GM12801 (cell line): ENCODE data around the gene PGPEP1.

Source experiments
- TF ChIP-seq, protein P1 (sequence below): IDR thresholded peaks from one replicate; pipeline ENCODE4 v1.5.1; 2011; ENCODE audit warnings: control low read depth; ENCODE audit not compliant: insufficient read length; ENCODE audit errors: extremely low read depth

PGPEP1 gene

DNA sequence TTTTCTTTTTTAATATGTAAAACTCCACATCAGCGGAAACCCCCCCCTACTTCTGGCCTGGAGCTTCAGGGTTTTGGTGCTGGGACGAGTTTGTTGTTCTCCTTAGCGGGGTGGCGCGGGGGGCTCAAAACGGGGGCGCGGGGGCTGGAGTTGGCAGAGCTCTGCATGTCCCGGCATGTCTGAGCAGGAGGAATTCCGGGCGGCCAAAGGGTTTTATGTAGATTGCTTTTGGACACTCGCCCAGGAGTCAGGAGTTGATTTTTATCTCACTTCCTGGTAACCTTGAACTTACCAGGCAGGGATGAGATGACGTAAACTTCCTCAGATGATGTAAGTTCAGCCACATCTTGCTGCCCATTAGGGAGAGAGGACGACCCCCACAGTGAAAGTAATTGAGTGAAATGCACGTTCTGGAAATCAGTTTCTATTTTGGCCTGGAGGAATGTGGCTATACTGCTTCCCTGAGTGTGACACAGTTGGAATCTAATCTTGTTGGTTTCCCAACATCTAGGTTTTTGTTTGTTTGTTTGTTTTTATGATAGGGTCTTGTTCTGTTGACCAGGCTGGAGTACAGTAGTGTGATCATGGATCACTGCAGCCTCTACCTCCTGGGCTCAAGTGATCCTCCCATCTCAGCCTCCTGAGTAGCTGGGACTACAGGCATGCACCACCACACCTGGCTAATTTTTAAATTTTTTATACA is 24.6 kb downstream of the PGPEP1 start:
- TF ChIP-seq, protein P1, sequence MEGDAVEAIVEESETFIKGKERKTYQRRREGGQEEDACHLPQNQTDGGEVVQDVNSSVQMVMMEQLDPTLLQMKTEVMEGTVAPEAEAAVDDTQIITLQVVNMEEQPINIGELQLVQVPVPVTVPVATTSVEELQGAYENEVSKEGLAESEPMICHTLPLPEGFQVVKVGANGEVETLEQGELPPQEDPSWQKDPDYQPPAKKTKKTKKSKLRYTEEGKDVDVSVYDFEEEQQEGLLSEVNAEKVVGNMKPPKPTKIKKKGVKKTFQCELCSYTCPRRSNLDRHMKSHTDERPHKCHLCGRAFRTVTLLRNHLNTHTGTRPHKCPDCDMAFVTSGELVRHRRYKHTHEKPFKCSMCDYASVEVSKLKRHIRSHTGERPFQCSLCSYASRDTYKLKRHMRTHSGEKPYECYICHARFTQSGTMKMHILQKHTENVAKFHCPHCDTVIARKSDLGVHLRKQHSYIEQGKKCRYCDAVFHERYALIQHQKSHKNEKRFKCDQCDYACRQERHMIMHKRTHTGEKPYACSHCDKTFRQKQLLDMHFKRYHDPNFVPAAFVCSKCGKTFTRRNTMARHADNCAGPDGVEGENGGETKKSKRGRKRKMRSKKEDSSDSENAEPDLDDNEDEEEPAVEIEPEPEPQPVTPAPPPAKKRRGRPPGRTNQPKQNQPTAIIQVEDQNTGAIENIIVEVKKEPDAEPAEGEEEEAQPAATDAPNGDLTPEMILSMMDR = no peak

DNA sequence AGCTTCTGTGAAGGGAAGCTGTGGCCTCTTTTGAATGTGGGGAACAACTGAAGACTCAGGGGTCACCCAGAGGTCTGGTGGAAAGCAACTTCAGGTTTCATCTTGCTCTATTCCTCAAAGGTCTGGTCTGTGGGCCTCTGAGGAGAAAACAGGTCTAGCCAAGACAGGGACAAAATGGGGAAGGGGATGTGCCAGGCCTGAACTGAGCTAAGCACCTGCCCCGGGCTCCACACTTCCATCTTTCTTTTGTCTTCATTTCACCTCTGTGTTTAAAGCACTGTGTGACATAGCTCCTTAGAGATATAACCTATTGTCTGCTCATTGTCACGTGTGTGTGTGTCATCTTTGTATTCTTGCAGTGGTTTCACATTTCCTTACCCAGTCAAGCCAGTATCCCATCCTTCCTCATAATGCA is 25.6 kb downstream of the PGPEP1 start:
- TF ChIP-seq, protein P1 = no peak

DNA sequence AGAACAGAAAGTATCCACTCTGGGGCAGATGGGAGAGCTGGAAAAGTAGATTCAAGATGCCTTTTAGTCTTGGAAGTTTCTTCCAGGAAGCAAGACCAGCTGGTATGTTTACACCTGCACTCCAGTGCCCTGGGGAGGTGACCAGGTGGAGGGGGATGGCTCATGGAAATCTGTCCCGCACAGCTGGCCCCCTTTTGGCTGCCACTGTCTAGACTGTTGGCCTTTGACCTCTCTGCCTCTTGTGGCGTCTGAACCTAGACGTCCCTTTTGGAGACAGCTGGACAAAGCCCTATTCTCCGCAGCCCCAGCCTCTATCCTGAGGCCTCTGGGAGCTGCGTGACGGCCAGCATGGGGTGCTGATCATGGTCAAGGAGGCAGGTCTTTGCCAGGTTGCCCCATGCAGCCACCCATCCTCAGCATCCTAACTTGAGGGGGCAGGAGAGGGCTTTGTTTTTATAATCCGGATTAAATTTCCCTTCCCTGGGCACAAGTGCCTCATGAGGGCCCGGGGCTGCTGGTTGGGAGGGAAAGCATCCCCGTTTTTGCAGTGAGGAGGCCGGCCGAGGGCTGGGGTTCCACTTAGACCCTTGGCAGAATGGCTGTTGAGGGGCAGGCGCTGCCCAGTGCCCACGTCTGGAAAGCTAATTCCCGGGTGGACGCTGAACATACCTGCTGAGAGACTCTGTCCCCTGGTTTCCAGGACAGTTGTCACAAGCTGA is 28.3 kb downstream of the PGPEP1 start:
- TF ChIP-seq, protein P1 = no peak

DNA sequence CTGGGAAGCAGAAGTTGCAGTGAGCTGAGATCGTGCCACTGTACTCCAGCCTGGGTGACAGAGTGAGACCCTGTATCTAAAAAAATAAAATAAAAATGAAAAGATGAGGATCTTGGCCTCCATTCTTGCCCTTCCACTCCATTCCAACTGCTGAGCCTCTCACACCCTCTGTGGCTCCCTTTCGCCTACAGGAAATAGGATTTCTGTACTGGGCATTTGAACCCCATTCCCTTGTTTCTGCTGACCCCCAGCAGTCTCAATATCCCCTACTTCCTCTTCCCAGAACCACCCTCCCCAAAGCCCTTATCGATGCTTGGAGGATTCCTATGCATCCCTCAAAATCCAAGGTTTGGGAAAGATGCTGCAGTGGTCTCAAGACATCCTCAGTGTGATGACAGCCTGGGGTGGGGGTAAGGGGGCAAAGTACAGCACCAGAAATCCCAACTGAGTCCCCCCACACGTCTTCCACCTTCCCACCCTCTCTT is 33.1 kb downstream of the PGPEP1 start:
- TF ChIP-seq, protein P1 = no peak

DNA sequence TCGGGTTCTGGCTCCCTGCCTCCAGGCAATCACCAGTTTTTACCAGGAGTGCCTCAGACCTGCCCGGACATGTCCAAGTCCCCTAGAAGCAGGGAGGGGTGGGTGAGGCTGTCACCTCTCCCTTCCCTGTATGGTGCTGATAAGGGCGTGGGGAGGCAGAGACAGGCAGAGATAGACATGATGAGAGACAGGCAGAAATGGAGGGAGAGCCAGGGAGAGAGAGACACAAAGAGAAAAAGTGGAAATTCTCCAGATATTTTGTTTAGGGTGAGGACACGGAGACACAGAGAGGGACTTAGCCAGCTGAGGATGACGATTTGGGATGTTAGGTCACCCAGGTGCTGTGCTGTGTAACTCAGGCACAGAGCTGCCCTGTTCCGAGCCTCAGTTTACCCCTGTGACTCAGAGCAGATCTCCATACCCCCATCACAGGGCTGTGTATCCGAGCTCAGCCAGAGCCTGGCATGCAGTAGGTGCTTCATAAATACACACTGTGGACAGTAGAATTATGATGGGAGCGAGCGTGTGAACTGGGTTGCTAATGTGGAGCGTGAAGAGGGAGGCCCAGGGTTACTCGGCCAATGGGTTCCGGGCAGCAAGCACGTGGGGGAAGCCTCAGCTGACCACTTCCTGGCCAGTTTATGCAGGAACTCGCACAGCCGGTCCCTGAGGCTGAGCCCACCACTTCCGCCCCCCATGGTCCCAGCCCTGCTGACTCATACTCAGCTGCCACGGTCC is 33.7 kb downstream of the PGPEP1 start:
- TF ChIP-seq, protein P1 = no peak

DNA sequence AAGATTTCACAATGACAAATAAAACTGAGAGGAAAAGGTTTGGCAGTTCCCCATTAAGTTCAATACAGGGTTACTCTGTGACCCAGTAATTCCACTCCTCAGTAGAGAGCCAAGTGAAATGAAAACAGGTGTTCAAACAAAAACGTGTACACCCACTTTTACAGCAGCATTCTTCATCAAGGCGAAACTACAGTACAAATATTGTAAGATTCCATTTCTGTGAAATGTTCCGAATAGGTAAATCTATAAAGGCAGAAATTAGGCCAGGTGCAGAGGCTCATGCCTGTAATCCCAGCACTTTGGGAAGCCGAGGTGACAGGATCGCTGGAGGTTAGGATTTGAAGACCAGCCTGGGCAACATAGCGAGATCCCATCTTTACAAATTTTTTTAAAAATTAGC is 36.6 kb downstream of the PGPEP1 start:
- TF ChIP-seq, protein P1 = no peak

DNA sequence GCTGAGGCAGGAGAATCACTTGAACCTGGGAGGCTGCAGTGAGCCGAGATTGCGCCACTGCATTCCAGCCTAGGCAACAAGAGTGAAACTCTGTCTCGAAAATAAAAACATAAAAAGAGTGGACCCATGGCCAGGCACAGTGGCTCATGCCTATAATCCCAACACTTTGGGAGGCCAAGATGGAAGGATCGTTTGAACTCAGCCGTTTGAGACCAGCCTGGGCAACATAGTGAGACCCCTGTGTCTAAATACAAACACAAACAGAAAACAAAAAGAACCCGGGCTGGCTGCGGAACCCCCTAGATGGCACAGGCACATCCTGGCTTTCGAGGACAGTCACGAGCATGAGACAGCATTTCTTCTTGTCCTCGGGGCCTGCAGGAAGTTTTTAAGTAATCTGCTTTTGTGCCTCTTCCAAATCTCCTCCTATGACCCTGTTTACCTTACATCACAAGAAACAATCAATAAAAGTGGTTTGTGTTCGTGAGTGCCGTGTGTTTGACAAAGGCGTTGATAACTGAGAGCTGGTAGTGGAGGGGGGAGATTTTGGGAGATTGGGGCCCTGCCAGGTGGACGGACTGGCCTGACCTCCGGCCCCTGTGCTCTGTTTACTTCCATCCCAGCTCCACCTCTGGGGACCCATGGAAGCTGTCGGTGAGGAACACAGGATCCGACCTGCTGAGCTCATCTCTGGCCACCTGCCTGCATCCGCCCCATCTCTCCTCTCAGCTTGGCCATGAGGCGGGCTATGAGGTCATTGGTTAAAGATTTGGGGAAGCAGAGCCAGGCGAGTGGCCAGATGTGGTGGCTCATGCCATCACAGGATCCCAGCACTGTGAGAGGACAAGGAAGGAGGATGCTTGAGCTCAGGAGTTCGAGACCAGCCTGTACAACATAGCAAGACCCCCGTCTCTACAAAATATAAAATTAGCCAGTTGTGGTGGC is 39.7 kb downstream of the PGPEP1 start:
- TF ChIP-seq, protein P1 = no peak
